OCI-LY3 (cell line): ENCODE results near the gene ZNF500.

Experiments
- H2AFZ ChIP-seq: fragments of 200-600, 300-600 bp; shearing (Covaris generic); 2 replicates; pipeline ENCODE4 v1.6.0; 2014; ENCODE audit warnings: antibody characterized with exemption, low read depth, low read length
- H3K27ac ChIP-seq: fragments of 200-600, 300-600 bp; sonication (generic); 2 replicates; pipeline ENCODE4 v1.5.1; 2014; ENCODE audit warnings: mild to moderate bottlenecking, low read length, moderate library complexity, mixed read lengths
- H3K27me3 ChIP-seq: fragments of 200-600, 300-600 bp; sonication (generic); 2 replicates; pipeline ENCODE4 v1.6.1; 2014; ENCODE audit warnings: low read depth, low read length, mixed read lengths
- H3K36me3 ChIP-seq: fragments of 200-600, 300-600 bp; sonication (generic); replicated peaks from 2 replicates; pipeline ENCODE3; 2014; ENCODE audit warnings: low read depth, low read length, mixed read lengths
- H3K4me1 ChIP-seq: fragments of 300-600, 200-600 bp; sonication (generic); 2 replicates; pipeline ENCODE4 v1.6.1; 2014; ENCODE audit warnings: low read length, mixed read lengths
- H3K4me2 ChIP-seq: fragments of 200-600, 300-600 bp; sonication (generic); 2 replicates; pipeline ENCODE4 v1.6.1; 2014; ENCODE audit warnings: low read length, mixed read lengths
- H3K4me3 ChIP-seq: fragments of 300-600, 200-600 bp; sonication (generic); 2 replicates; pipeline ENCODE4 v1.5.1; 2014; ENCODE audit warnings: antibody characterized with exemption, mild to moderate bottlenecking, low read length, moderate library complexity
- H3K79me2 ChIP-seq: fragments of 300-600, 200-600 bp; shearing (Covaris generic); 2 replicates; pipeline ENCODE4 v1.6.1; 2014; ENCODE audit warnings: mild to moderate bottlenecking, low read length, mixed read lengths
- H3K9ac ChIP-seq: fragments of 300-600, 200-600 bp; shearing (Covaris generic); 2 replicates; pipeline ENCODE4 v1.6.0; 2014; ENCODE audit warnings: mild to moderate bottlenecking, low read length, moderate library complexity
- H3K9me3 ChIP-seq: fragments of 200-600, 300-600 bp; shearing (Covaris generic); 2 replicates; pipeline ENCODE4 v1.6.1; 2014; ENCODE audit warnings: low read length, mixed read lengths; ENCODE audit not compliant: insufficient read depth
- H4K20me1 ChIP-seq: fragments of 200-600, 300-600 bp; sonication (generic); 2 replicates; pipeline ENCODE4 v1.6.1; 2016; ENCODE audit warnings: low read length, mixed read lengths; ENCODE audit not compliant: insufficient read depth
- CTCF ChIP-seq: fragments of 200-600, 300-600 bp; sonication (generic); IDR thresholded peaks from 2 replicates; pipeline ENCODE4 v1.5.1; 2014; ENCODE audit warnings: antibody characterized with exemption, low read length, low read depth
- EZH2phosphoT487 ChIP-seq: fragments of 200-600 bp; shearing (Covaris generic); IDR thresholded peaks from 2 replicates; pipeline ENCODE4 v1.6.1; 2018; ENCODE audit warnings: antibody characterized with exemption, mixed run types, low read depth

The ZNF500 gene

DNA sequence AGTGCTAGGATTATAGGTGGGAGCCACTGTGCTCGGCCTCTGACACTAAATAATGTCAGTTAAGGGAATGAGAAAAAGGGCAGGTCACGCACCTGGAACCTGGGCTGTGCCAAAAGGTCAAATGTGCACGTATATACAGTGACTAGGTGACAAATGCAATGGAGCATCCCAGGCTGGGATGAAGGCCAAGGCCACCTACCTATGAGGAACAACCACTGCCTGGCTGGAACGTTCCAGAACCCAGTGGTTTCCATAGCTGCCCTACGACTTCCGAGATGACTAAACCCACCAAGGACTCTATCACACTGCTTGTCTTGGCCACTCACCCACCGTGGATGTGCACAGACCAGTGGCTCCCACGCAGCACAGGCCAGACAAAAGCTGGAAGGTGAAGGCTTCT lies 16.1 kb downstream of the ZNF500 start:
- Histone ChIP-seq H3K36me3 (peaks cover 21% of the 10 kb centered on the region), H3K4me2 (no peak overlapping the region), H3K79me2 (no peaks in the 10 kb centered on the region), H3K9ac (no peak overlapping the region), H3K27ac (no peak overlapping the region), H3K27me3 (no peaks in the 10 kb centered on the region), H3K9me3 (no peaks in the 10 kb centered on the region), H2AFZ (no peak overlapping the region), H3K4me3 (no peak overlapping the region), H3K4me1 (peaks cover 16% of the 10 kb centered on the region), H4K20me1 (no peaks in the 10 kb centered on the region)
- TF ChIP-seq EZH2phosphoT487 (no peak), CTCF (no peak)

DNA sequence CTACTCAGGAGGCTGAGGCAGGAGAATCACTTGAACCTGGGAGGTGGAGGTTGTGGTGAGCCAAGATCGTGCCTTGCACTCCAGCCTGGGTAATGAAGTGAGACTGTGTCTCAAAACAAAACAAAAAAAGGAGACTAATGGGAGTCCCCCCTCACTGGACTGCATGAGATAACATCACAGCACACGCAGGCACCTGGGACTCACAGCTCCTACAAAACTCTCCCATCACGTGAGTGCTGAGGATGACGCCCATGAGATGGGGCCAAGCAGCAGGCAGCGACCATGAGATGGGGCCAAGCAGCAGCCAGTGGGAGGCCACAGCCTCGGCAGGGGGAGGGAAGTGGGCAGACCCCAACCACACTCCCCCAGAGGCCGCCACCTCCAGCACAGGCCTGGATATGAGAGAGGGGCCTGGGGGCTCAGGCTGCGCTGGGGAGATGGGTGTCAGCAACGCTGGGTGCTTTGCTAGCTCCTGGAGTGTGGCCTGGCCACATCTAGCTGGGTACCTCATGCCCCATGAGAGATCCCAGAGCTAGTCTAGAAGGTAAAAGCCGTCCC lies 17.2 kb downstream of the ZNF500 start:
- Histone ChIP-seq H3K27ac (no peak overlapping the region), H3K79me2 (no peaks in the 10 kb centered on the region), H3K27me3 (no peaks in the 10 kb centered on the region), H3K36me3 (peaks cover 12% of the 10 kb centered on the region), H3K4me2 (no peak overlapping the region), H3K9ac (no peak overlapping the region), H3K9me3 (no peaks in the 10 kb centered on the region), H4K20me1 (no peaks in the 10 kb centered on the region), H2AFZ (no peak overlapping the region), H3K4me3 (no peak overlapping the region), H3K4me1 (peaks cover 22% of the 10 kb centered on the region)
- TF ChIP-seq EZH2phosphoT487, result no peak
- no peak for TF ChIP-seq CTCF

DNA sequence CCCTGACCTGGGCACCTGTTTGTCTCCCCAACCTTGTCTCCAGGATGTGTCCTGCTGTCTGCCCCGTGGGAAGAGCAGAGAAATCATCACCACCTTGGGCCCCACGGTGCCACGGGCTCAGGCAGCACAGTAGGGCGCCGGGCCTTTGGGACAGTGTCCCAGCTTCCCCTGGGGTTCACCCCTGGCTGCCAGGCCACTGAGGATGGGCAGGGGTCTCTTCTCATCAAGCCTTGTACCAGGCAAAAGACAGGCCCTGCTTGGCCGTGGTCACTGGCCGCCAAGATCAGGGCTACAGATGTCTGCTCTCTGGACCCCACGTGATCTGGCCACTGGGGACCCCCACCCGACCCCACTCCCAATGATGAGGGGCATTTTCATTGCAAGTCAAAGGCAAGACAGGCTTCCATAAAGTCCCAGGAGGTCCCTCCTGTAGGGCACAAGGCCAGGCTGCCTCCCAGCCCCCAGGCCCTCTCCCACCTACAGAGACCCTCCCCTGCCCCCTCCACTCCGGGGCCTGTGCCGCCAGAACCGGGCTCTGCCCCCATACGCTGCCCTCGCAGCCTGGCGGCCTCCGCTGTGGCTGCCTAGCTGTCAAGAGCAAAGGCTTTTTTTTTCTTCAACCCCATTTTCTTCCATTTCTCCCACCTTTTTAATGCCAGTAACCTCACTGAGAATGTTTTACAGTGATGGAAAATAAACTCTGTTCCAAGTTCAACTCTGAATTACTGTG lies 18.1 kb downstream of the ZNF500 start:
- Histone ChIP-seq H3K4me1 (peaks cover 31% of the 10 kb centered on the region), H2AFZ (no peak overlapping the region), H3K36me3 (peaks cover 10% of the 10 kb centered on the region), H3K4me3 (no peak overlapping the region), H3K79me2 (no peaks in the 10 kb centered on the region), H3K9ac (no peak overlapping the region), H4K20me1 (no peaks in the 10 kb centered on the region), H3K27me3 (no peaks in the 10 kb centered on the region), H3K4me2 (no peak overlapping the region), H3K9me3 (no peaks in the 10 kb centered on the region), H3K27ac (no peak overlapping the region)
- no peak for TF ChIP-seq CTCF
- no peak for TF ChIP-seq EZH2phosphoT487

DNA sequence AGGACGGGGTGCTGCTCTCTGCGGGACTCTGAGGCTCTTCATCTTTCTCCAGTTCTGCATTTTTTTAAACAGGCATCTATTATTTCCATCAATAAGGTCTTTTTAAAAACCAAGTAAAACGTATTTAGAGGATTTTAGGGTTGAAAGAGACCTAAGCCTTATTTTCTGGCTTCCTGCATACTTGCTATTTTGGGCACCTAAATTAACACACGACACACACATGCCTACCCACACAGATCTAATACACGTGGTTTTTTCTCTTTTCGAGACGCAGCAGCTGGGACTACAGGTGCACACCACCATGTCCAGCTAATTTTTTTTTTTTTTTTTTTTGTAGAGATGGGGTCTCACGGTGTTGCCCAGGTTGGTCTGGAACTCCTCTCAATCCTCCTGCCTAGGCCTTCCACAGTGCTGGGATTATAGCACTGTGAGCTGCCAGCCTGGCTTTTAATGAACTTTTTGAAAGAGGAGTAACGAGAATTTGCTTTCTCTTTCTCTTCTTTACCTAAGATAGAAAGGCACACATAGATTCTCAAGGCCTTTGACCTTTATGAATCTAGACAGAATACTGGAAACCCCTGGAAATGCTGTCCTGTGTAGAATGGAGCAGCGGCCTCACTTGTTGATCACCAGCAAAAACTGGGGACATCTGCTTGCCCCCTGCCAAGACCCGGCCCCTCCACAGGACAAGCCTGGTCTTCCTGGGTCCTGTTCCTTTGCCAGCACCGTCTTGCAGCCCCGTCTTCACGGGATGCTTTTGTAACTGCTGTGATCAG lies 18.9 kb downstream of the ZNF500 start:
- peak overlapping the region; percentile 28; the same call in 1 of the 2 replicates for H3K27ac ChIP-seq
- no peaks in the 10 kb centered on the region for H4K20me1 ChIP-seq
- no peak overlapping the region for H3K9ac ChIP-seq

More for the DNA sequence above, 18.9 kb downstream of the ZNF500 start:
- Histone ChIP-seq H3K4me1 (peaks cover 38% of the 10 kb centered on the region), H3K36me3 (peaks cover 6% of the 10 kb centered on the region), H3K79me2 (no peaks in the 10 kb centered on the region), H2AFZ (no peak overlapping the region), H3K4me3 (no peak overlapping the region), H3K4me2 (no peak overlapping the region), H3K9me3 (no peaks in the 10 kb centered on the region), H3K27me3 (no peaks in the 10 kb centered on the region)
- TF ChIP-seq EZH2phosphoT487 (no peak), CTCF (no peak)
